ENCODE results near the gene FLG.

GRCh38 chr1:152372672-152373071 lies 47.6 kb upstream of the FLG start:
- TF ChIP-seq, protein P1, sequence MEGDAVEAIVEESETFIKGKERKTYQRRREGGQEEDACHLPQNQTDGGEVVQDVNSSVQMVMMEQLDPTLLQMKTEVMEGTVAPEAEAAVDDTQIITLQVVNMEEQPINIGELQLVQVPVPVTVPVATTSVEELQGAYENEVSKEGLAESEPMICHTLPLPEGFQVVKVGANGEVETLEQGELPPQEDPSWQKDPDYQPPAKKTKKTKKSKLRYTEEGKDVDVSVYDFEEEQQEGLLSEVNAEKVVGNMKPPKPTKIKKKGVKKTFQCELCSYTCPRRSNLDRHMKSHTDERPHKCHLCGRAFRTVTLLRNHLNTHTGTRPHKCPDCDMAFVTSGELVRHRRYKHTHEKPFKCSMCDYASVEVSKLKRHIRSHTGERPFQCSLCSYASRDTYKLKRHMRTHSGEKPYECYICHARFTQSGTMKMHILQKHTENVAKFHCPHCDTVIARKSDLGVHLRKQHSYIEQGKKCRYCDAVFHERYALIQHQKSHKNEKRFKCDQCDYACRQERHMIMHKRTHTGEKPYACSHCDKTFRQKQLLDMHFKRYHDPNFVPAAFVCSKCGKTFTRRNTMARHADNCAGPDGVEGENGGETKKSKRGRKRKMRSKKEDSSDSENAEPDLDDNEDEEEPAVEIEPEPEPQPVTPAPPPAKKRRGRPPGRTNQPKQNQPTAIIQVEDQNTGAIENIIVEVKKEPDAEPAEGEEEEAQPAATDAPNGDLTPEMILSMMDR (IDR thresholded peaks at IDR 0.05; ENCODE audit: poor library complexity, severe bottlenecking) = no peak
- TF ChIP-seq TAF1 (IDR thresholded peaks at IDR 0.05; ENCODE audit: low read depth) = no peak
- TF ChIP-seq, protein P2, sequence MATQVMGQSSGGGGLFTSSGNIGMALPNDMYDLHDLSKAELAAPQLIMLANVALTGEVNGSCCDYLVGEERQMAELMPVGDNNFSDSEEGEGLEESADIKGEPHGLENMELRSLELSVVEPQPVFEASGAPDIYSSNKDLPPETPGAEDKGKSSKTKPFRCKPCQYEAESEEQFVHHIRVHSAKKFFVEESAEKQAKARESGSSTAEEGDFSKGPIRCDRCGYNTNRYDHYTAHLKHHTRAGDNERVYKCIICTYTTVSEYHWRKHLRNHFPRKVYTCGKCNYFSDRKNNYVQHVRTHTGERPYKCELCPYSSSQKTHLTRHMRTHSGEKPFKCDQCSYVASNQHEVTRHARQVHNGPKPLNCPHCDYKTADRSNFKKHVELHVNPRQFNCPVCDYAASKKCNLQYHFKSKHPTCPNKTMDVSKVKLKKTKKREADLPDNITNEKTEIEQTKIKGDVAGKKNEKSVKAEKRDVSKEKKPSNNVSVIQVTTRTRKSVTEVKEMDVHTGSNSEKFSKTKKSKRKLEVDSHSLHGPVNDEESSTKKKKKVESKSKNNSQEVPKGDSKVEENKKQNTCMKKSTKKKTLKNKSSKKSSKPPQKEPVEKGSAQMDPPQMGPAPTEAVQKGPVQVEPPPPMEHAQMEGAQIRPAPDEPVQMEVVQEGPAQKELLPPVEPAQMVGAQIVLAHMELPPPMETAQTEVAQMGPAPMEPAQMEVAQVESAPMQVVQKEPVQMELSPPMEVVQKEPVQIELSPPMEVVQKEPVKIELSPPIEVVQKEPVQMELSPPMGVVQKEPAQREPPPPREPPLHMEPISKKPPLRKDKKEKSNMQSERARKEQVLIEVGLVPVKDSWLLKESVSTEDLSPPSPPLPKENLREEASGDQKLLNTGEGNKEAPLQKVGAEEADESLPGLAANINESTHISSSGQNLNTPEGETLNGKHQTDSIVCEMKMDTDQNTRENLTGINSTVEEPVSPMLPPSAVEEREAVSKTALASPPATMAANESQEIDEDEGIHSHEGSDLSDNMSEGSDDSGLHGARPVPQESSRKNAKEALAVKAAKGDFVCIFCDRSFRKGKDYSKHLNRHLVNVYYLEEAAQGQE (IDR thresholded peaks at IDR 0.05; ENCODE audit: borderline replicate concordance) = no peak
